Neutrophil (primary cell): ENCODE results near the gene ZNF774.
A peak's percentile ranks its signal among the peaks of the same experiment; 100 is the strongest.
"Not testable (repeated sequence)": the region's sequence is repeated elsewhere in the genome, so short reads cannot be mapped to it uniquely, and the experiment has no call there.

ENCODE experiments used
- H3K27ac ChIP-seq: fragments of 200-600 bp; sonication (generic); 2 replicates; pipeline ENCODE4 v1.5.1; 2016; ENCODE audit warnings: mild to moderate bottlenecking, moderate library complexity
- H3K27me3 ChIP-seq: fragments of 200-600 bp; sonication (generic); 2 replicates; pipeline ENCODE4 v1.6.0; 2016; ENCODE audit warnings: mild to moderate bottlenecking
- H3K36me3 ChIP-seq: fragments of 200-600 bp; sonication (generic); 2 replicates; pipeline ENCODE4 v1.5.1; 2017
- H3K4me1 ChIP-seq, 2 experiments: fragments of 200-600 bp in 1 of 2; sonication (generic) in 1 of 2; 1 replicate in 1 of 2; 2 replicates in 1 of 2; pipeline versions ENCODE4 v1.5.1 to v1.6.1; 2013 to 2016; ENCODE audit warnings: low read depth in 1 of 2, low read length in 1 of 2, mild to moderate bottlenecking in 1 of 2, moderate library complexity in 1 of 2; ENCODE audit not compliant: control insufficient read depth in 1 of 2, insufficient read depth in 1 of 2
- H3K4me3 ChIP-seq, 2 experiments: fragments of 200-600 bp in 1 of 2; sonication (generic) in 1 of 2; 1 replicate in 1 of 2; 2 replicates in 1 of 2; pipeline ENCODE4 v1.5.1; 2013 to 2016; ENCODE audit warnings: low read depth in 1 of 2, low read length in 1 of 2, mild to moderate bottlenecking in 1 of 2, moderate library complexity in 1 of 2
- H3K9me3 ChIP-seq: fragments of 200-600 bp; sonication (generic); 2 replicates; pipeline ENCODE4 v1.5.1; 2016
- CTCF ChIP-seq: fragments of 200-600 bp; sonication (generic); IDR thresholded peaks from 2 replicates; pipeline ENCODE4 v1.5.1; 2016; ENCODE audit warnings: antibody characterized with exemption

ZNF774 gene

GRCh38 chr15:90337256-90337655 is 14.8 kb upstream of the ZNF774 start:
- H3K4me3 ChIP-seq = peak overlapping the region; percentile 33 to 44
- no peaks in the 10 kb centered on the region for H3K9me3 ChIP-seq
- H3K27me3 ChIP-seq = no peaks in the 10 kb centered on the region
- H3K4me1 ChIP-seq = peaks cover 27 to 32% of the 10 kb centered on the region in 2 experiments
- no peaks in the 10 kb centered on the region for H3K36me3 ChIP-seq
- no peak for TF ChIP-seq CTCF
- peak overlapping the region; percentile 89 for H3K27ac ChIP-seq

GRCh38 chr15:90338532-90338931 is 13.6 kb upstream of the ZNF774 start:
- Histone ChIP-seq H3K27ac (no peak overlapping the region), H3K4me1 (peaks cover 39 to 44% of the 10 kb centered on the region in 2 experiments), H3K27me3 (no peaks in the 10 kb centered on the region), H3K4me3 (no peak overlapping the region), H3K36me3 (no peaks in the 10 kb centered on the region), H3K9me3 (no peaks in the 10 kb centered on the region)
- TF ChIP-seq CTCF = no peak

- Histone ChIP-seq H3K36me3 (no peaks in the 10 kb centered on the region), H3K9me3 (no peaks in the 10 kb centered on the region), H3K4me3 (no peak overlapping the region), H3K27ac (no peak overlapping the region), H3K4me1 (peaks cover 55% of the 10 kb centered on the region in 2 experiments), H3K27me3 (no peaks in the 10 kb centered on the region)
- TF ChIP-seq CTCF = no peak
Measured at GRCh38 chr15:90340345-90340744, 11.7 kb upstream of the ZNF774 start.

GRCh38 chr15:90343302-90343790 is 8.7 kb upstream of the ZNF774 start:
- H3K4me1 ChIP-seq = peaks cover 29 to 32% of the 10 kb centered on the region in 2 experiments
- no peaks in the 10 kb centered on the region for H3K9me3 ChIP-seq
- H3K27me3 ChIP-seq = no peaks in the 10 kb centered on the region
- H3K36me3 ChIP-seq = no peaks in the 10 kb centered on the region
- H3K4me3 ChIP-seq = no peak overlapping the region
- no peak overlapping the region for H3K27ac ChIP-seq
- TF ChIP-seq CTCF = no peak

DNA sequence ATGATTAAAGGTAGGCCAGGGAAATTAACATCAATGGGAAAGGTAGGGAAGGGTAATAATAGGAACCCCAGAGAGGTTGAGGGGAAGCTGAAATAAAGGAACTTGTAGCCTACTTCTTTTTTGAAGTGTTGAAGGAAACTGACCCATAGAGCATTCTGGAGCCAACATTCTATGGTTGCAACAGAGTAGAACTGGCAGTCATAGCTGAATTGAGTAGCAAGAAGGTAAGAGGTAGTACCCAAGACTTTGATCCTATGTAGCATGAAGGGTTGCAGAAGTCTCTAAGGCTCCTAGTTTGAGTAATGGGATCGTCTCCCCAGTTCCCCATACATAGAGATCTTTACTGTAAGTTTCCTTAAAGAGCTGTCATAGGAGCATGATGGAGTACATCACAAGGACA is 7.4 kb upstream of the ZNF774 start:
- Histone ChIP-seq H3K36me3 (no peaks in the 10 kb centered on the region), H3K4me3 (no peak overlapping the region), H3K27me3 (no peaks in the 10 kb centered on the region), H3K27ac (peak overlapping the region; percentile 61), H3K4me1 (peaks cover 27 to 30% of the 10 kb centered on the region in 2 experiments), H3K9me3 (no peaks in the 10 kb centered on the region)
- no peak for TF ChIP-seq CTCF

DNA sequence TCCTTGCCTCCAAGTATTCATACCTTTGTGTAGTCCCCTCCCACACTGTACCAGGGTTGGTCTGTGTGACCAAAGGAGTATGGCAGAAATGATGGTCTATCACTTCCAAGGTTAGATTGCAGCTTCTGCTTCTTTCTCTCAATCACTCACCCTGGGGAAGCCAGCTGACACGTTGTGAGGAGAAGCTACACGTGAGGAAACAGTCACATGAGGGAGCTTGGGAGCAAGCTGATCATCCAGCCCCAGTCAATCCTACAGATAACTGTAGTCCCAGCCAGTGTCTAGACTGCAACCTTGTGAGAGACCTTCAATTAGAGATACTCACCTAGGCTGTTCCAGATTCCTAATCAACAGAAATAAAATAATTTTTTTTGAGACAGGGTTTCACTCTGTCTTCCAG is 6.2 kb upstream of the ZNF774 start:
- H3K4me3 ChIP-seq = no peak overlapping the region
- H3K36me3 ChIP-seq = no peaks in the 10 kb centered on the region
- no peaks in the 10 kb centered on the region for H3K27me3 ChIP-seq
- H3K27ac ChIP-seq = no peak overlapping the region
- H3K4me1 ChIP-seq = peaks cover 27 to 30% of the 10 kb centered on the region in 2 experiments
- no peaks in the 10 kb centered on the region for H3K9me3 ChIP-seq
- no peak for TF ChIP-seq CTCF

GRCh38 chr15:90347431-90348065 is 4.5 kb upstream of the ZNF774 start:
- not testable (repeated sequence) for H3K36me3 ChIP-seq, H3K4me3 ChIP-seq, H3K27me3 ChIP-seq, H3K27ac ChIP-seq, H3K9me3 ChIP-seq
- peaks cover 31 to 35% of the 10 kb centered on the region in 2 experiments for H3K4me1 ChIP-seq
